Memory B cell (primary cell): ENCODE results near the gene LRRN4CL.
"Not testable (repeated sequence)": the region's sequence is repeated elsewhere in the genome, so short reads cannot be mapped to it uniquely, and the experiment has no call there.

Source experiments
- ATAC-seq: fragments of 150-1000 bp; cut with Tn5 transposase; 2 replicates; pipeline ENCODE4 v1.10.0; 2021; ENCODE audit warnings: low read depth, mild to moderate bottlenecking, moderate library complexity
- DNase-seq, 2 donors: peaks; one replicate each; pipeline ENCODE4 v3.0.0; 2022; ENCODE audit warnings: low spot score in 2 of 2
- H3K27ac Mint-ChIP-seq: one replicate; pipeline ENCODE4 v1.8.0; 2022; ENCODE audit warnings: mild to moderate bottlenecking, moderate library complexity, mixed read lengths
- H3K27me3 Mint-ChIP-seq: one replicate; pipeline ENCODE4 v1.8.0; 2022; ENCODE audit warnings: mixed read lengths
- H3K36me3 Mint-ChIP-seq: one replicate; pipeline ENCODE4 v1.8.0; 2022; ENCODE audit warnings: mild to moderate bottlenecking, mixed read lengths
- H3K4me1 Mint-ChIP-seq: one replicate; pipeline ENCODE4 v1.8.0; 2022; ENCODE audit warnings: mixed read lengths
- H3K4me3 Mint-ChIP-seq: one replicate; pipeline ENCODE4 v1.8.0; 2022; ENCODE audit warnings: mild to moderate bottlenecking, moderate library complexity, mixed read lengths
- H3K9me3 Mint-ChIP-seq: one replicate; pipeline ENCODE4 v1.8.0; 2022; ENCODE audit warnings: mixed read lengths

LRRN4CL gene

GRCh38 chr11:62689421-62690183 lies at the start of gene LRRN4CL:
Gene LRRN4CL (minus strand): TSS chr11:62689530. CDS start chr11:62688508, 1,022 bp downstream.
- DNase-seq (no peak), ATAC-seq (no peak)
- peaks cover 11% of the 10 kb centered on the region for H3K36me3 Mint-ChIP-seq
- no peak within 1 kb of the TSS for H3K27ac Mint-ChIP-seq
- H3K4me1 Mint-ChIP-seq: peaks cover 1% of the 10 kb centered on the region
- peaks cover 3% of the 10 kb centered on the region for H3K27me3 Mint-ChIP-seq
- H3K9me3 Mint-ChIP-seq: no peaks in the 10 kb centered on the region
- H3K4me3 Mint-ChIP-seq: no peak within 1 kb of the TSS

- no peak overlapping the region for H3K27ac Mint-ChIP-seq
- ATAC-seq (no peak), DNase-seq (no peak)
- no peaks in the 10 kb centered on the region for H3K9me3 Mint-ChIP-seq
- H3K4me1 Mint-ChIP-seq: peaks cover 2% of the 10 kb centered on the region
- no peak overlapping the region for H3K4me3 Mint-ChIP-seq
- peaks cover 10% of the 10 kb centered on the region for H3K36me3 Mint-ChIP-seq
- no peaks in the 10 kb centered on the region for H3K27me3 Mint-ChIP-seq
Observed at GRCh38 chr11:62737196-62737595, 47.9 kb upstream of the LRRN4CL start.

GRCh38 chr11:62732830-62733229 lies 43.5 kb upstream of the LRRN4CL start:
- Mint-ChIP-seq H3K4me3 (no peak overlapping the region), H3K36me3 (peaks cover 6% of the 10 kb centered on the region), H3K27me3 (no peaks in the 10 kb centered on the region), H3K4me1 (peaks cover 7% of the 10 kb centered on the region), H3K27ac (no peak overlapping the region), H3K9me3 (no peaks in the 10 kb centered on the region)
- DNase-seq (no peak), ATAC-seq (no peak)

- Mint-ChIP-seq H3K4me3 (peak overlapping the region; percentile 94), H3K27ac (peak overlapping the region; percentile 62), H3K4me1 (peaks cover 14% of the 10 kb centered on the region), H3K36me3 (peaks cover 15% of the 10 kb centered on the region)
- not testable (repeated sequence) for ATAC-seq, H3K27me3 Mint-ChIP-seq, H3K9me3 Mint-ChIP-seq, DNase-seq
Observed at GRCh38 chr11:62730076-62730475, 40.7 kb upstream of the LRRN4CL start.

GRCh38 chr11:62728171-62728988 lies 39.0 kb upstream of the LRRN4CL start, which contains the start of gene TTC9C:
Gene TTC9C (plus strand): TSS chr11:62728486. CDS start chr11:62728849, 363 bp downstream.
- ATAC-seq: peak; percentile 30
- Mint-ChIP-seq H3K36me3 (peaks cover 22% of the 10 kb centered on the region), H3K4me1 (peaks cover 26% of the 10 kb centered on the region), H3K9me3 (no peaks in the 10 kb centered on the region), H3K27me3 (no peaks in the 10 kb centered on the region), H3K27ac (peak within 1 kb of the TSS; percentile 96), H3K4me3 (peak within 1 kb of the TSS; percentile 94)
- DNase-seq: peak; percentile 67 to 73

- Mint-ChIP-seq H3K4me3 (peak overlapping the region; percentile 94), H3K27ac (peak overlapping the region; percentile 96), H3K36me3 (peaks cover 18% of the 10 kb centered on the region), H3K4me1 (peaks cover 24% of the 10 kb centered on the region), H3K27me3 (no peaks in the 10 kb centered on the region), H3K9me3 (no peaks in the 10 kb centered on the region)
- peak in 1 of 2 donors; percentile 84 for DNase-seq
- ATAC-seq: peak; percentile 57
Observed at GRCh38 chr11:62727872-62728170, 38.5 kb upstream of the LRRN4CL start.

- DNase-seq (peak; percentile 95 to 97), ATAC-seq (peak; percentile 76)
- peaks cover 27% of the 10 kb centered on the region for H3K4me1 Mint-ChIP-seq
- peak within 1 kb of the TSS; percentile 96 for H3K27ac Mint-ChIP-seq
- peak within 1 kb of the TSS; percentile 94 for H3K4me3 Mint-ChIP-seq
- H3K27me3 Mint-ChIP-seq: no peaks in the 10 kb centered on the region
- H3K36me3 Mint-ChIP-seq: peaks cover 22% of the 10 kb centered on the region
- H3K9me3 Mint-ChIP-seq: no peaks in the 10 kb centered on the region
Observed at GRCh38 chr11:62727165-62727871, 38.0 kb upstream of the LRRN4CL start, which contains the start of gene HNRNPUL2. Gene HNRNPUL2 (minus strand): TSS chr11:62727457. CDS start chr11:62727156, 301 bp downstream.

- Mint-ChIP-seq H3K27ac (peak overlapping the region; percentile 96), H3K4me1 (peaks cover 27% of the 10 kb centered on the region), H3K4me3 (peak overlapping the region; percentile 94), H3K36me3 (peaks cover 26% of the 10 kb centered on the region), H3K27me3 (no peaks in the 10 kb centered on the region), H3K9me3 (no peaks in the 10 kb centered on the region)
- ATAC-seq (peak; percentile 1), DNase-seq (no peak)
Observed at GRCh38 chr11:62726915-62727164, 37.5 kb upstream of the LRRN4CL start.

- H3K36me3 Mint-ChIP-seq: peaks cover 31% of the 10 kb centered on the region
- H3K4me1 Mint-ChIP-seq: peaks cover 27% of the 10 kb centered on the region
- ATAC-seq: no peak
- H3K4me3 Mint-ChIP-seq: peak overlapping the region; percentile 94
- H3K27ac Mint-ChIP-seq: peak overlapping the region; percentile 96
- no peaks in the 10 kb centered on the region for H3K9me3 Mint-ChIP-seq
- no peaks in the 10 kb centered on the region for H3K27me3 Mint-ChIP-seq
- no peak for DNase-seq
Observed at GRCh38 chr11:62726156-62726914, 37.0 kb upstream of the LRRN4CL start.

GRCh38 chr11:62725646-62726045 lies 36.3 kb upstream of the LRRN4CL start:
- no peaks in the 10 kb centered on the region for H3K9me3 Mint-ChIP-seq
- peaks cover 27% of the 10 kb centered on the region for H3K4me1 Mint-ChIP-seq
- peak overlapping the region; percentile 94 for H3K4me3 Mint-ChIP-seq
- no peaks in the 10 kb centered on the region for H3K27me3 Mint-ChIP-seq
- DNase-seq: no peak
- H3K27ac Mint-ChIP-seq: peak overlapping the region; percentile 96
- no peak for ATAC-seq
- H3K36me3 Mint-ChIP-seq: peaks cover 36% of the 10 kb centered on the region

- Mint-ChIP-seq H3K4me1 (peaks cover 32% of the 10 kb centered on the region), H3K4me3 (peak overlapping the region; percentile 33), H3K9me3 (no peaks in the 10 kb centered on the region), H3K27ac (peak overlapping the region; percentile 18), H3K36me3 (peaks cover 43% of the 10 kb centered on the region), H3K27me3 (no peaks in the 10 kb centered on the region)
- ATAC-seq (no peak), DNase-seq (no peak)
Observed at GRCh38 chr11:62724171-62724570, 34.8 kb upstream of the LRRN4CL start.

- H3K4me1 Mint-ChIP-seq: peaks cover 30% of the 10 kb centered on the region
- DNase-seq (no peak), ATAC-seq (no peak)
- no peak overlapping the region for H3K4me3 Mint-ChIP-seq
- no peaks in the 10 kb centered on the region for H3K9me3 Mint-ChIP-seq
- H3K36me3 Mint-ChIP-seq: peaks cover 49% of the 10 kb centered on the region
- H3K27ac Mint-ChIP-seq: no peak overlapping the region
- no peaks in the 10 kb centered on the region for H3K27me3 Mint-ChIP-seq
Observed at GRCh38 chr11:62721994-62722393, 32.7 kb upstream of the LRRN4CL start.

- peaks cover 51% of the 10 kb centered on the region for H3K36me3 Mint-ChIP-seq
- ATAC-seq (no peak), DNase-seq (no peak)
- H3K27me3 Mint-ChIP-seq: no peaks in the 10 kb centered on the region
- peaks cover 23% of the 10 kb centered on the region for H3K4me1 Mint-ChIP-seq
- no peaks in the 10 kb centered on the region for H3K9me3 Mint-ChIP-seq
- H3K4me3 Mint-ChIP-seq: no peak overlapping the region
- H3K27ac Mint-ChIP-seq: peak overlapping the region; percentile 41
Observed at GRCh38 chr11:62719302-62719978, 30.1 kb upstream of the LRRN4CL start.
